ENCODE data around the gene ANKH. TPM values are rescaled to one million over a fixed set of nuclear protein-coding genes. Genes with fewer than 3 reads are reported as not detected.
A peak's percentile ranks its signal among the peaks of the same experiment; 100 is the strongest.

ANKH gene
- total RNA-seq, 1 donor from 2014 or later: 0.19 TPM

DNA sequence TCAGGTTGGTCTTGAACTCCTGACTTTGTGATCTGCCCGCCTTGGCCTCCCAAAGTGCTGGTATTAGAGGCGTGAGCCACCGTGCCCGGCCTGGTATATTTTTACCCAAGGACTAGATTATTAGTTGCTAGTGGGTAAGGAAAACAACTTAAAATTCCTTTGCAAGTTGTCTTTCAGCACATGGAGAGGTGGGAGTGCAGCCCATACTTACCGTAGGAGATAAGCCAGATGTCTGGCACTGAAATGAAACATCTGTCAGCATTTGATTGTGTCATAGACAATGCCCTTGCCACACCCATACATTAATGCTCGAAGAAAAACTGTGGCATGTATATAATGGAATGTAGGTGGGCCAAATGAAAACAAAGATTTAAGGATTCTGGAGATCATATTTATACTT is 36.6 kb upstream of the ANKH start:
- H4K20me1 ChIP-seq (ENCODE audit: low read depth): no peaks in the 10 kb centered on the region
- Mint-ChIP-seq H3K27me3 (ENCODE audit: insufficient read depth, low read depth) (peaks cover 5% of the 10 kb centered on the region), H3K36me3 (no peaks in the 10 kb centered on the region), H3K9me3 (no peaks in the 10 kb centered on the region), H3K27ac (no peak overlapping the region), H3K4me1 (no peaks in the 10 kb centered on the region), H3K4me3 (no peak overlapping the region)
- TF ChIP-seq, protein P1, sequence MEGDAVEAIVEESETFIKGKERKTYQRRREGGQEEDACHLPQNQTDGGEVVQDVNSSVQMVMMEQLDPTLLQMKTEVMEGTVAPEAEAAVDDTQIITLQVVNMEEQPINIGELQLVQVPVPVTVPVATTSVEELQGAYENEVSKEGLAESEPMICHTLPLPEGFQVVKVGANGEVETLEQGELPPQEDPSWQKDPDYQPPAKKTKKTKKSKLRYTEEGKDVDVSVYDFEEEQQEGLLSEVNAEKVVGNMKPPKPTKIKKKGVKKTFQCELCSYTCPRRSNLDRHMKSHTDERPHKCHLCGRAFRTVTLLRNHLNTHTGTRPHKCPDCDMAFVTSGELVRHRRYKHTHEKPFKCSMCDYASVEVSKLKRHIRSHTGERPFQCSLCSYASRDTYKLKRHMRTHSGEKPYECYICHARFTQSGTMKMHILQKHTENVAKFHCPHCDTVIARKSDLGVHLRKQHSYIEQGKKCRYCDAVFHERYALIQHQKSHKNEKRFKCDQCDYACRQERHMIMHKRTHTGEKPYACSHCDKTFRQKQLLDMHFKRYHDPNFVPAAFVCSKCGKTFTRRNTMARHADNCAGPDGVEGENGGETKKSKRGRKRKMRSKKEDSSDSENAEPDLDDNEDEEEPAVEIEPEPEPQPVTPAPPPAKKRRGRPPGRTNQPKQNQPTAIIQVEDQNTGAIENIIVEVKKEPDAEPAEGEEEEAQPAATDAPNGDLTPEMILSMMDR (IDR thresholded peaks at IDR 0.05): no peak
- no peak for TF ChIP-seq EZH2phosphoT487 (IDR thresholded peaks at IDR 0.05)
- TF ChIP-seq EZH2 (IDR thresholded peaks at IDR 0.05): no peak
- no peaks in the 10 kb centered on the region for H3K4me1 ChIP-seq
- H3F3A ChIP-seq (ENCODE audit: low read depth): no peaks in the 10 kb centered on the region
- H3K4me3 ChIP-seq: no peak overlapping the region
- no peak overlapping the region for H3K9ac ChIP-seq
- no peak for DNase-seq (ENCODE audit: low spot score)
- H3K36me3 ChIP-seq: no peaks in the 10 kb centered on the region
- H3K79me2 ChIP-seq (ENCODE audit: low read depth): no peaks in the 10 kb centered on the region
- no peaks in the 10 kb centered on the region for H3K27me3 ChIP-seq
- H3K9me3 ChIP-seq (ENCODE audit: low read depth): no peaks in the 10 kb centered on the region
- no peak overlapping the region for H3K27ac ChIP-seq
- H3K4me2 ChIP-seq: no peak overlapping the region
- no peak overlapping the region for H2AFZ ChIP-seq (replicated peaks)

DNA sequence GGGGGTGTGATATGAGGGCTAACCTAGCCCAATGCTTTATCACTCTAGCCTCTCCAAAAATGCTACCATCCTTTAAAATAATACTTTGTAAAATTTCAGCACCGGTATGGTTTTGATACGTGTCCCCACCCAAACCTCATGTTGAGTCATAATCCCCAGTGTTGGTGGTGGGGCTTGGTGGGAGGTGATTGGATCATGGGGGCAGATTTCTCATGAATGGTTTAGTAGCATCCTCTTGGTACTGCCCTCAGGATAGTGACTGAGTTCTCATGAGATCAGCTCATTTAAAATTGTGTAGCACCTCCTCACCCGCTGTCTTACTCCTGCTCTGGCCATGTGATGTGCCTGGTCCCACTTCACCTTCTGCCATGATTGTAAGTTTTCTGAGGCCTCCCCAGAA is 35.0 kb upstream of the ANKH start:
- Mint-ChIP-seq H3K9me3 (no peaks in the 10 kb centered on the region), H3K4me1 (no peaks in the 10 kb centered on the region), H3K27me3 (ENCODE audit: insufficient read depth, low read depth) (peaks cover 2% of the 10 kb centered on the region), H3K27ac (no peak overlapping the region), H3K4me3 (no peak overlapping the region), H3K36me3 (no peaks in the 10 kb centered on the region)
- H3F3A ChIP-seq (ENCODE audit: low read depth): no peaks in the 10 kb centered on the region
- TF ChIP-seq EZH2 (IDR thresholded peaks at IDR 0.05): no peak
- TF ChIP-seq EZH2phosphoT487 (IDR thresholded peaks at IDR 0.05): no peak
- TF ChIP-seq, protein P1 (IDR thresholded peaks at IDR 0.05): no peak
- no peaks in the 10 kb centered on the region for H3K4me1 ChIP-seq
- no peaks in the 10 kb centered on the region for H3K79me2 ChIP-seq (ENCODE audit: low read depth)
- no peaks in the 10 kb centered on the region for H3K27me3 ChIP-seq
- DNase-seq (ENCODE audit: low spot score): no peak
- no peak overlapping the region for H3K4me3 ChIP-seq
- no peak overlapping the region for H3K4me2 ChIP-seq
- no peak overlapping the region for H3K9ac ChIP-seq
- H3K36me3 ChIP-seq: no peaks in the 10 kb centered on the region
- no peak overlapping the region for H2AFZ ChIP-seq (replicated peaks)
- no peaks in the 10 kb centered on the region for H3K9me3 ChIP-seq (ENCODE audit: low read depth)
- H3K27ac ChIP-seq: no peak overlapping the region
- H4K20me1 ChIP-seq (ENCODE audit: low read depth): no peaks in the 10 kb centered on the region

DNA sequence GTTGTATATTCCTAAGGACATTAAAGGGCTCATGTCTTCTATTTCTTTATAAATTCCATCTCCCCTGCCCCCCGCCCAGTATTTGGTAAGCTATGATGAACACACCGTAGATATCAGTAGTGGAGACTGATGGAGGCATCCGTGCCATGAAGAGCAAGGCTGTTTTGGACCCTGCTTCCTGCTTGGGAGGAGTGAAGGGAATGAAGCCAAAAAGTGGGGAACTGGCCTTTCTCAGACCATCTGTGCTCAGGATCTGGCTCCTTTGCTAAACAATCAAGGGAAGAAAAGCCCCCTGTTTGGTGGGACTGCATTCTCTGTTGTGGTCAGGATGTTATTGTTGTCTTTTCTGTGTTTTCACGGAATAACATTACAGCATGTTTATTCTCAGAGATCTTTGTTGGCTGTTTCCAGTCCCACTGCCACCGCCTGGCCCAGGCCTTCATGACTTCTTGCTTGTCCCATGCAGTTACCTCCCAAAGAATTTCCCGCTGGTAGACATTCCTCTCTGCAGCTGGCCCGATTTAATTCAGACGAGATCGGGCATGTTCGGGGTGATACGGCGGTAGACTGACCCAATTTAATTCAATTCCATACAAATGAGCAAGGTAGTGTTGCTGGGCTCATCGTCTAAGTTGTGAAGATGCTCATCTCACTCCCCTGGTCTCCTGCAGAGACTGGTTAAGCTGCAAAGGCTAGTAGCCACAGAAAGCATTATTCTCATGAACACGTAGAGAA is 31.4 kb upstream of the ANKH start:
- Histone ChIP-seq H2AFZ (replicated peaks) (peak overlapping the region; percentile 37), H3K36me3 (no peaks in the 10 kb centered on the region), H3K4me3 (no peak overlapping the region), H3K27me3 (no peaks in the 10 kb centered on the region), H3K27ac (no peak overlapping the region), H3K4me2 (no peak overlapping the region), H3K79me2 (ENCODE audit: low read depth) (no peaks in the 10 kb centered on the region), H4K20me1 (ENCODE audit: low read depth) (no peaks in the 10 kb centered on the region), H3K9ac (no peak overlapping the region), H3K4me1 (no peaks in the 10 kb centered on the region), H3K9me3 (ENCODE audit: low read depth) (no peaks in the 10 kb centered on the region), H3F3A (ENCODE audit: low read depth) (no peaks in the 10 kb centered on the region)
- H3K27me3 Mint-ChIP-seq (ENCODE audit: insufficient read depth, low read depth): peaks cover 2% of the 10 kb centered on the region
- TF ChIP-seq EZH2 (IDR thresholded peaks at IDR 0.05) (no peak), EZH2phosphoT487 (IDR thresholded peaks at IDR 0.05) (no peak)
- TF ChIP-seq, protein P1 (IDR thresholded peaks at IDR 0.05): no peak
- no peak overlapping the region for H3K27ac Mint-ChIP-seq
- no peak for DNase-seq (ENCODE audit: low spot score)
- H3K36me3 Mint-ChIP-seq: no peaks in the 10 kb centered on the region
- no peak overlapping the region for H3K4me3 Mint-ChIP-seq
- H3K9me3 Mint-ChIP-seq: no peaks in the 10 kb centered on the region
- no peaks in the 10 kb centered on the region for H3K4me1 Mint-ChIP-seq

Data from neural progenitor cell (in vitro differentiated cells).